ENCODE data around the gene YY1AP1. TPM values are rescaled to one million over a fixed set of nuclear protein-coding genes. Genes with fewer than 3 reads are reported as not detected.
"Not testable (repeated sequence)": the region's sequence is repeated elsewhere in the genome, so short reads cannot be mapped to it uniquely, and the experiment has no call there.

The YY1AP1 gene, protein sequence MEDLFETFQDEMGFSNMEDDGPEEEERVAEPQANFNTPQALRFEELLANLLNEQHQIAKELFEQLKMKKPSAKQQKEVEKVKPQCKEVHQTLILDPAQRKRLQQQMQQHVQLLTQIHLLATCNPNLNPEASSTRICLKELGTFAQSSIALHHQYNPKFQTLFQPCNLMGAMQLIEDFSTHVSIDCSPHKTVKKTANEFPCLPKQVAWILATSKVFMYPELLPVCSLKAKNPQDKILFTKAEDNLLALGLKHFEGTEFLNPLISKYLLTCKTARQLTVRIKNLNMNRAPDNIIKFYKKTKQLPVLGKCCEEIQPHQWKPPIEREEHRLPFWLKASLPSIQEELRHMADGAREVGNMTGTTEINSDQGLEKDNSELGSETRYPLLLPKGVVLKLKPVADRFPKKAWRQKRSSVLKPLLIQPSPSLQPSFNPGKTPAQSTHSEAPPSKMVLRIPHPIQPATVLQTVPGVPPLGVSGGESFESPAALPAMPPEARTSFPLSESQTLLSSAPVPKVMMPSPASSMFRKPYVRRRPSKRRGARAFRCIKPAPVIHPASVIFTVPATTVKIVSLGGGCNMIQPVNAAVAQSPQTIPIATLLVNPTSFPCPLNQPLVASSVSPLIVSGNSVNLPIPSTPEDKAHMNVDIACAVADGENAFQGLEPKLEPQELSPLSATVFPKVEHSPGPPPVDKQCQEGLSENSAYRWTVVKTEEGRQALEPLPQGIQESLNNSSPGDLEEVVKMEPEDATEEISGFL
- 51.6 TPM for polyA plus RNA-seq (ENCODE audit: insufficient read length)

DNA sequence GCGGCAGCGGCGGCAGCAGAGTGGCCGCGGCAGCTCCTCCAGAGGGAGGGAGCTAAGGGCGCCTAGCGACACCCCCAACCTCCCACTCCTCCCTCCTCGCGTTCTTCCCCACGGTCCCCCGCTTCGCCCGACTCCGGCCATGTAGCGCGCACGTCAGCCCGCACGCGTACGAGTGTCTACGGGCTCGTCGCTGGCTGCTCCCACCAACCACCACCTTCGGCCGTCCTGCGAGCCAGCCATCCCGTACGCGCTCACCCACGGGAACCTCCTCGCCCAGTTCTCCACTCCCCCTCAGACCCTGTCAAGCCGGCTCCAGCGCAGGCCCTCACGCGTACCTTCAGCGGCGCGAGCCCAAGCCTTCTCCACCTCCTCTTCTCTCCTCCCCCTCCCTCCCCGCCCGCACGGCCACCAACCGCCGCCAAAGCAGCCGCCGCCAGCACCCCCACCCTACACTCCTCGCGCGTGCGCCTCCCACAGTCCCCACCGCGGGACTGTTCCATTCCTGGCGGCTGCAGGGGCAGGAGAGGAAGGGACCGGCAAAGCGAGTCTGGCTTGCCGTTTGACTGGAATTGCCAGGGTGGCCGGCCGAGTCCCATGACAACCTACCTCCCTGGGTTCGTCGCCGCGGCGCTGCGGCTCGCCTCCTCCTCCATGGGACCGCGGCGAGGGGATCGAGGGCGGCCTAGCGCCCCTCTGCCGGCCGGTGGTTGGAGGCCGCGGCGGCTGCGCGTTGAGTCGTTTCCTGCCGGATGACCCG, at the start of gene YY1AP1:
Gene YY1AP1 (minus strand): TSS at position 451 of the 757 bp plus-strand sequence. CDS start 8,338 bp downstream, outside the sequence.
- DNase-seq (ENCODE audit: low read depth) = peak; percentile 73

DNA sequence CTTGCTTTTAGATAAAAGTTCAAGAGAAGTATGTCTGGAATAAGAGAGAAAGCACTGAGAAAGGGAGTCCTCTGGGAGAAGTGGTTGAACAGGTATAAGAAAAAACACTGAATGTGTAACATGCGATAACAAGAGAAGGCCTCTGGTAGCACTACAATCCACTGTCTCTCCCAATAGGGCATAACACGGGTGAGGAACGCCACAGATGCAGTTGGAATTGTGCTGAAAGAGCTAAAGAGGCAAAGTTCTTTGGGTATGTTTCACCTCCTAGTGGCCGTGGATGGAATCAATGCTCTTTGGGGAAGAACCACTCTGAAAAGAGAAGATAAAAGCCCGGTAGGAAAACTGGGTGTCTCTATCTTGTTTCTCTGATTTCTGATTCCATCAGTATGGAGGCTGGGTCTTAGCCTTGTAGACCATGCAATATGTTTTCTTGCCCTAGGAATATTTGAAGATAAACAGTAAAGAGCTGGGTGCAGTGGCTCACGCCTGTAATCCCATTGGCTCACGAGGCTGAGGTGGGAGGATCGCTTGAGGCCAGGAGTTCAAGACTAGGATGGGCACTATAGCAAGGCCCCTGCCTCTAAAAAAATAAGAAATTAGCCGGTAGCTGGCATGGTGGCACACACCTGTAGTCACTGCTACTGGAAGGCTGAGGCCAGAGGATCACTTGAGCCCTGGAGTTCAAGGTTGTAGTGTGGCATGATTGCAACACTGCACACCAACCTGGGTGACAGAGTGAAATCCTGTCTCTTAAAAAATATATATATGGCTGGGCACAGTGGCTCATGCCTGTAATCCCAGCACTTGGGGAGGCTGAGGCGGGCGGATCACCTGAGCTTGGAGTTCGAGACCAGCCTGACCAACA, 40.7 kb upstream of the YY1AP1 start:
- DNase-seq (ENCODE audit: low read depth) = no peak

DNA sequence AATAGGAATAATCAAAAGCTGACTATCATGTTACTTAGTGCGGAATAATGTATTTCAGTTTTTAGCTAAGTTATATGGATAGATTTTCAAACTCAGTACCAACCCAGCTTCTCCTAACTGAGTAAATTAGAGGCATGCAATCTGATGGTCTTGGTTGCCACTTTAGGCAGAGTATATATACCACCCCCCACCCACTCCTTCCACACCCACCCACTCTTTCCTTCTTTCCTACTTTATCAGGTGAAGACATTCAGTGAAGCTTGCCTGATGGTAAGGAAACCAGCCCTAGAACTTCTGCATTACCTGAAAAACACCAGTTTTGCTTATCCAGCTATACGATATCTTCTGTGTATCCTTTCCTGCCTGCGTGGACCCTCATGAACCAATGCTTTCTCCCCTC, 36.6 kb upstream of the YY1AP1 start:
- DNase-seq (ENCODE audit: low read depth) = no peak

DNA sequence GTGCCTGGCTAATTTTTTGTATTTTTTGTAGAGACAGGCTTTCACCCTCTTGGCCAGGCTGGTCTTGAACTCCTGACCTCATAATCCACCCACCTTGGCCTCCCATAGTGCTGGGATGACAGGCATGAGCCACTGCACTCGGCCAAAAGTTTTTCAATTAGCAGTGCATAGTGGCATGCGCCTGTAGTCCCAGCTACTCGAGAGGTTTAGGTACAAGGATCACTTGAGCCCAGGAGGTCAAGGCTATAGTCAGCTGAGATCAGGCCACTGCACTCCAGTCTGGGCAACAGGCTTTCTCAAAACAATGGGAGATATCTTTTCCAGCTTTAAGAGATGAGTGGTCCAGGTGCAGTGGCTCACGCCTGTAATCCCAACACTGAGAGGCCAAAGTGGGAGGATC, 31.1 kb upstream of the YY1AP1 start:
- no peak for DNase-seq (ENCODE audit: low read depth)

DNA sequence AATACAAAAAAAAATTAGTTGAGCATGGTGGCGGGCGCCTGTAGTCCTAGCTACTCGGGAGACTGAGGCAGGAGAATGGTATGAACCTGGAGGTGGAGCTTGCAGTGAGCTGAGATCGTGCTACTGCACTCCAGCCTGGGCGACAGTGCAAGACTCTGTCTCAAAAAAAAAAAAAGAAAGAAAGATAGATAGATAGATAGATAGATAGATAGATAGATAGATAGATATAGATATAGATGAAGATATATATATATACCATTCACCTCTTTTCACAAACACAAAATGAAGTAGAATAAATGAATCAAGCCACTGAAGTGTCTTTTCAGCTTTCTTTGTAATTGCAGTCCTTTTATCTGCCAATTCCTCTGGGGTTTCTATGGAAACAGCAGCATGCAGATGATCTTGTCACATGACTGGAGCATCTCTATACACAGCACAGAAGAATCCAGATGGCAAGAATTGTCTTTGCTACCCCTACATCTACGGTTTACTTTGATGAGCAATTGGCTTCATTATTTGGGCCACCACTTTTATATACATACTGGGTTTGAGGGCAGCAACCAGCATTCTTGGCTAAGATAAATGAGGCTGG, 30.0 kb upstream of the YY1AP1 start:
- not testable (repeated sequence) for DNase-seq (ENCODE audit: low read depth)

DNA sequence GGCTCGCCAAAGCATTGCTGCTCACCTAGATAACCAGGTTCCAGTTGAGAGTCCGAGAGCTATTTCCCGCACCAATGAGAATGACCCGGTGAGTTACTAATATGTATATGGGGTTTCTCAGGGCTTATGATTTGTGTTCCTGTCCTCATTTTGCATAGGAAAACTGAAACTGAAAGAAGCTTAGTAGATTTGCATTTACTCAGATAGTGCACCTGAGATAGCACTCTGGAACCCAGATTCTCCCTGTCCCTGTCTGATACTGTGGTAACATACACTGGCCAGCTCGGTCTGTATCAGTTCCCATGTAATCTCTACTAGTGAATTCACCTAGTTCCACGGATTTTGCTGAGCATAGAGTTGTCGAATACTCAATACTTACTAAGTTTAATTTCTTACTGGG, 28.5 kb upstream of the YY1AP1 start:
- no peak for DNase-seq (ENCODE audit: low read depth)

DNA sequence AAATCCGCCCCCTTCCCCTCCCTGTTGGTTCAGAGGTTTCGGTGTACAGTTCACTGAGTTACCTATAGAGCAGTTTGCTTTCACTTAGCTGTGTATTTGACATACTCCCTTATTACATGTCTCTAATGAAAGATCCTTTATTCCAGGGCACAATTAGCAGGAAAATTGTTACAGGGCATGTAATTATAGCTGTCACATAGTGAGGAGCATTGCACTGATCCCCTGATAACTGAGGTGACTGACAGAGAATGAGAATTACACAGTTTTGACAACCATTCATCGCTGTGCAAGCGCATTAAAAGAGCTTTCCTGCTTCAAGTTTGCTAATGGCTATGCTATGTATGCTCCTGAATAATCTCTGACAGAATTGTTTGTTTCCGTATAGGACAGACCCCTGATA, 27.2 kb upstream of the YY1AP1 start:
- DNase-seq (ENCODE audit: low read depth) = no peak

DNA sequence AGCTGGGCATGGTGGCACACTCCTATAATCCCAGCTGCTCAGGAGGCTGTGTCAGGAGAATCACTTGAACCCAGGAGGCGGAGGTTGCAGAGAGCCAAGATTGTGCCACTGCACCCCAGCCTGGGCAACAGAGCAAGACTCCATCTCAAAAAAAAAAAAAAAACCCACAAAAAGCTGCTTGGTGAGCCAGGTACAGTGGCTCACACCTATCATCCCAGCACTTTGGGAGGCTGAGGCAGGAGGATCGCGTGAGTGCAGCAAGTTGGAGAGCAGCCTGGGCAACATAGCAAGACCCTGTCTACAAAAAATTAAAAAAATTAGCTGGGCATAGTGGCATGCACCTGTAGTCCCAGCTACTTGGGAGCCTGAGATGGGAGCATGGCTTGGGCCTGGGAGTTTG, 26.5 kb upstream of the YY1AP1 start:
- DNase-seq (ENCODE audit: low read depth) = not testable (repeated sequence)

DNA sequence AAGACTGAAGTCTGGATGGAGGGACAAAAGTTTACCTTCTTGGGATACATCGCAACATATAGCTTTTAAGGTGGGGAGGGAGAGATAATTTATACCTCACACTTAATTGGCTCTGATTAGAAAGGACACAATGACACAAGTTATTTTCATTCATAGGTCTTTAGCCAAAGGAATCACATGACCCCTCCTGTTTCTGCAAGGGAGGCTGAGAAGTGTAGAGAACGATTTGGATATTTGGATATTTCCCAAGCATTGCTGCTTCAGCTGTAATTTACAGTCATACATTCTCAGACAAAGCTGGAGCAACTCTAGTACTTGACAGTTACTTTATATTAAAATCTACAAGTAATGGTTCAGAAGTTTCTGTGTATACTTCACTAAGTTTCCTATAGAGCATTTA, 24.5 kb upstream of the YY1AP1 start:
- DNase-seq (ENCODE audit: low read depth) = no peak

DNA sequence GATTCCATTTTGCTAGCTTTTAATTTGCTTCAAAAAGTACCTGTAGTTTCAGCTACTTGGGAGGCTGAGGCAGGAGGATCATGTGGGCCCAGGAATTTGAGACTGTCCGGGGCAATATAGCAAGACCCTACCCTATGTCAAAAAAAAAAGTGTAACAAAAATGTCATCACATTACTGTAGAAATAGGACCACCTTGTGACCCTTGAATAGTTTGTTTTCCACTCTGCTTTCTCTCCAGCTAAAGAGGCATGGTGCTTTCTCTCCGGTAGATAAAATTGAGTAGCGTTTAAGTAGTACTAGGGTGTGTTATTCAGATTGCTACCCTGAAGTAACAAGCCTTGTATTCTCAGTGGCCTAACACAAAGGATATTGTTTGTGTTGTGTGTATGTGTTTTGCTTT, 24.1 kb upstream of the YY1AP1 start:
- DNase-seq (ENCODE audit: low read depth) = not testable (repeated sequence)

DNA sequence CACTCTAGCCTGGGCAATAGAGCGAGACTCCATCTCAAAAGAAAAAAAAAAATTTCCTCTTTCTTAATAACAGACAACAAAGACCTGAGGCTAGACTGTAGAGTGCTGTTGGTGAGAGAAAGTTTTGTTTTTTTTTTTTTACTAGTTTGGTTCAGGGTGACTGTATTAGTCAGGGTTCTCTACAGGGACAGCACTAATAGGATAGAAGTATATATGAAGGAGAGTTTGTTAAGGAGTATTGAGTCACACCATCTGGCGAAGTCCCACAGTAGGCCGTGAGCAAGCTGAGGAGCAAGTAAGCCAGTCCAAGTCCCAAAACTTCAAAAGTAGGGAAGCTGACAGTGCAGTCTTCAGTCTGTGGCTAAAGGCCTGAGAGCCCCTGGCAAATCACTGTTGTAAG, 22.9 kb upstream of the YY1AP1 start:
- DNase-seq (ENCODE audit: low read depth) = not testable (repeated sequence)

DNA sequence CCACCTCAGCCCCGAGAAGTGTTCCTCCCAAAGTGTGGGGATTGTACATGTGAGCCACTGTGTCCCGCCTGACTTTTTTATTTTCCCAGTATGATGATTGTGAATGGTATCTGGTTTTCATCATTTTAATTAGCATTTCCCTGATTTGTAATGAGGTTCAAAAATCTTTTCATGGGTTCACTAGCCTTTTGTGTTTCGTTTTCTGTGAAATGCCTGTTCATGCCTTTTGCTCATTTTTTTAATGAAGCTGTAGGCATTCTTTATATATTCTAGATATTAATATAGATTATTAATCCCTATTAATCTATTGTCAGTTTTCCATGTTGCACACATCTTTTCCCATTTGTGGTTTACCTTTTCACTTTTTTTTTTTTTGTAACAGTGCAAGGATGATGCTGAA, 20.8 kb upstream of the YY1AP1 start:
- no peak for DNase-seq (ENCODE audit: low read depth)

DNA sequence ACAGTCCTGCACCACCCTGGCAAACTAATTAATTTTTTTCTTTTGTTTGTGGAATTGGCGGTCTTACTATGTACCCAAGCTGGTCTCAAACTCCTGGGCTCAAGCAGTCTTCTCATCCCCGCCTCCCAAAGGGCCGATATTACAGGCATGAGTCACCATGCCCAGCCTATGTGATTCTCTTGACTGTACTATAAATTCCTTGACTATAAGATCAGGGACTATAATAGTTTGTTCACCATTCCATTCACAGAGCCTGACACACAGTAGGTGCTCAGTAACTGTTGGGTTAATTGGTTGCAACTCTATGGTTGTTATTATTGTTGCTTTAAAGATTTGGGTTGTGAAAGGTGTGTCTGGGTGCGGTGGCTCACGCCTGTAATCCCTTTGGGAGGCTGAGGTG, 17.6 kb upstream of the YY1AP1 start:
- DNase-seq (ENCODE audit: low read depth) = no peak

DNA sequence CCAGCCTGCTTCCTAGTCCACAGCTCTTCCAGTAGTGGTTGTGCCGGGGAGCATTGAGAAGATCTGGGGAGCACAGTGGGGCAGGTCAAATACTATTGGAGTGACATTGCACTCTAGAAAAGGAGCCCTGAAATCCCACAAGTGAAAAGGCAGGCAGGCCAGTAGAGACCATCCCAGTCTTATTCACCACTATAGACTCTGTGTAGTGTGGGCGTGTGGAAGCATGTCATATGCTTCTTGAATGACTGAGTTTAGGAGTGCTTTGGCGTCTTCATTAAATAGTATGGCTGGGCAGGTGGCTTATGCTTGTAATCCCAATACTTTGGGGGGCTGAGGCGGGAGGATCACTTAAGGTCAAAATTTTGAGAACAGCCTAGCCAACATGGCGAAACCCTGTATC, 15.8 kb upstream of the YY1AP1 start:
- DNase-seq (ENCODE audit: low read depth) = not testable (repeated sequence)

DNA sequence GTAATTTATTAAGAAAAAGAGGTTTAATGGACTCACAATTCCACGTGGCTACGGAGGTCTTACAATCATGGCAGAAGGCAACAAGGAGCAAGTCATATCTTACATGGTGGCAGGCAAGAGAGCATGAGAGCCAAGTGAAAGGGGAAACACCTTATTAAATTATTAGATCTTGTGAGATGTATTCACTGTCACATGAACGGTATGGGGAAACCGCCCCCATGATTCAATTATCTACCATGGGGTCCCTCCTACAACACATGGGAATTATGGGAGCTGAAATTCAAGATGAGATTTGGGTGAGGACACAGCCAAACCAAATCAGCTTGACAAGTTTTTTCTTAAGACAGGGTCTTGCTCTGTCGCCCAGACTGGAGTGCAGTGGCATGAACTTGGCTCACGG, 14.6 kb upstream of the YY1AP1 start:
- DNase-seq (ENCODE audit: low read depth) = no peak

DNA sequence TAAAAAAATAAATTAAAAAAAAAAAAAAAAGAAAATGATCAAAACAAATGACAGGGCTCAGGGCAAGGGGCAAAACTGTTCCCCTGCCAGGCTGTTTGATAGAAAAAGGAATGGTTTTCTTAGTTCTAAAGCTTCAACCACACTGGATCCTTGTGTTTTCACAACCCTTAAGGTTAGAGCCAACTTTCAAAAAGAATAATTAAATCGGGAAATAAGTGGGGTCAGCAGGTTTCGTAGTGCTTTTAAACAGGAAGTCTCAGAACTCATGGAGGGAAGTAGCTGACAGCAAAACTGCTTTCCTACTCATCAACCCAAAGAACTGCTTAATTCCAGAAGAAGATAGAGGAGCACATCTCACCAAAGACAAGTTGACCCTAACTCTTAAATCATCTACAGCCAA, 13.1 kb upstream of the YY1AP1 start:
- not testable (repeated sequence) for DNase-seq (ENCODE audit: low read depth)

DNA sequence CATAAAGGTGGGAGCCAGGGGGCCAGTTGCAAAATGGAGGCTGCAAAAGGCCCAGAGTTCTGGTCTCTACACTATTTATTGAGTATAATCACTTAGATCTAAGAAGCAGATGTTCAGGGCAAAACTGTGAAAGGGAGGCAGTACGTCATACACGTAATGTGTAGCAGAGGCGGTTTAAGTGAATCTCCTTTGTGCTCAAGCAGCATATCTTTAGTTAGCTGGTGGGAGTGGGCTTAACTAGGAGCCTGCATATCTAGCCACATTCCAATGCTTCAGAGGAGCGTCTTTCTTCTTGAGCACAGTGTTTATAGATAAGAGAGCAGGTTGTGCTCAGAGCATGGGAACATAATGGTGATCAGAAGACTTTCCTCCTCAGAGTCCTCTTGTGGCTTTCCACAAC, 10.5 kb upstream of the YY1AP1 start:
- DNase-seq (ENCODE audit: low read depth) = not testable (repeated sequence)

DNA sequence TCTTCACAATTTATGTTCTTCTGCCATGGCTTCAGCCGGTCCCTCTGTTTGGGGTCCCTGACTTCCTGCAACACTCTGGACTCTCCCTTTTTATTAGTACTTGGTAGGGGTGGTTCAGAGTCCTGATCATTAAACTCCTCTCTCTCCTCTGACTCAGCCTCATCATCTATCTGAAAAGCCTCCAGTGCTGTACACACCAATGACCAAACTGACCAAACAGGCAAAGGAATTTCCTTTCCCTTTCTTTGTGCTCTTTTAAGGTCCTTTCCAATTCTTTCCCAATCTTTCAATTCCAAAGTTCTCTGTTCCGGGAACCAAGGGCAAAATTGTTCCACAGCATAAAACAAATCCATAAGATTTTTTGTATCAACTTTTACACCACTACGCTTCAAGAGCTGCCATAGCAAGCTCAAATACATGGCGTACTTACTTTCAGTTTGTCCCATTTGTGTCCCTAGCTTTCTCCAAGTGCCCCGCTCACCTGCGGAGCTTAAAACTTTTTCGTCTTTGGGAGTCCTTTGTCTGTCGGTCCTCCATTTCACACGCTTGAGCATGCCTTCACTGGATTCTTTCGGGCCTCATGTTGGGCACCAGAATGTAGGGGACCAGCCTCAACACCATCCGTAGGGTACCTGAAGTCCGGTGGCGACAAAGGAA, 9.9 kb upstream of the YY1AP1 start:
- DNase-seq (ENCODE audit: low read depth) = no peak

DNA sequence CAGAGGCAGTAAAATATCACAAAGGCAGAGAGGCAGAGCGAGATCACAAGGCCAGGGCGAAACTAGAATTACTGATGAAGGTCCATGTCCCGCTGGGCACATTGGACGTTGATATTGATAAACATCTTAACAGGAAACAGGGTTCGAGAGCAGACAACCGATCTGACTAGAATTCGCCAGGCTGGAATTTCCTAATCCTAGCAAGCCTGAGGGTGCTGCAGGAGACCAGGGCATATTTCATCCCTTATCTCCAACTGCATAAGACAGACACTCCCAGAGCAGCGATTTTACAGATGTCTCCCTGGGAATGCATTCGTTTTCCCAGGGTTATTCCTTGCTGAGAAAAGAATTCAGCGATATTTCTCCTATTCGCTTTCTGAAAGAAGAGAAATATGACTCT, 9.0 kb upstream of the YY1AP1 start:
- not testable (repeated sequence) for DNase-seq (ENCODE audit: low read depth)

DNA sequence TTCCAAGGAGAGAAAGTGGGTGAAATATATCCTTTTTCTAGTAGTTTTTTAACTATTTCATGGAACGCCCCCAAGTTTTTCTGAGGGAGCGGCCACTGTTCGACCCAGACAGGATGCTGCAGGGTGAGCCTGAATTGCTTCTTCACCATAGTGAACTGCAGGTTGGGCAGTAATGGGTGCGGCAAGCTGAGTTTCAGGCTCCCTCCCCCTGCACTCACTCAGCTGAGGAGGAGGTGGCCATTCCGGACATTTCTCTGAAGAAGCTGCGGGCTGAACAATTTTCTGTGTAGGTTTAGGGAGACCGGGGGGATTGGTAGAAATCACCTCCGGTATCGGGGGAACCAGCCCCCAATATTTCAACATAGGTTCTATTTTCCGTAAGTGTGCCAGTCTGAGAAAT, 8.5 kb upstream of the YY1AP1 start:
- no peak for DNase-seq (ENCODE audit: low read depth)
